Common myeloid progenitor, CD34-positive (primary cell): ENCODE data around the gene EPB41L4A. TPM values are rescaled to one million over a fixed set of nuclear protein-coding genes. Genes with fewer than 3 reads are reported as not detected.
"Not testable (repeated sequence)": the region's sequence is repeated elsewhere in the genome, so short reads cannot be mapped to it uniquely, and the experiment has no call there.

Source experiments
- CTCF ChIA-PET: fragments of 350-600 bp; sonication (Branson Sonifier 250); formaldehyde crosslinking; loops from one replicate; lab custom pipeline; 2021; ENCODE audit warnings: antibody characterized with exemption; lab: Charles Lee
- POLR2A ChIA-PET: fragments of 350-600 bp; sonication (Branson Sonifier 250); formaldehyde crosslinking; loops from one replicate; lab custom pipeline; 2021; ENCODE audit warnings: antibody characterized with exemption; lab: Charles Lee
- DNase-seq, 3 donors: peaks; one replicate each; pipeline versions ENCODE4 v3.0.0 to v3.0.0-alpha.2; 2013
- H3K27ac ChIP-seq, 2 experiments: 1 replicate in 1 of 2; 2 replicates in 1 of 2; pipeline ENCODE4 v1.7.0; 2013; ENCODE audit warnings: inconsistent platforms in 2 of 2, low read length in 2 of 2, mild to moderate bottlenecking in 2 of 2, low read depth in 1 of 2, moderate library complexity in 1 of 2; ENCODE audit not compliant: severe bottlenecking in 2 of 2, insufficient read depth in 1 of 2, poor library complexity in 1 of 2
- H3K27me3 ChIP-seq, 5 experiments: replicated peaks in 2 of 5; 1 replicate in 3 of 5; 2 replicates in 2 of 5; pipeline versions ENCODE4 v1.6.1 to v1.7.0; 2013; ENCODE audit warnings: low read length in 4 of 5, mild to moderate bottlenecking in 2 of 5, moderate library complexity in 2 of 5, inconsistent platforms in 1 of 5; ENCODE audit not compliant: insufficient read depth in 5 of 5, control insufficient read depth in 4 of 5
- H3K36me3 ChIP-seq, 4 experiments: 1 replicate in 2 of 4; 2 replicates in 2 of 4; pipeline versions ENCODE4 v1.6.1 to v1.7.0; 2013; ENCODE audit warnings: low read length in 3 of 4, control low read depth in 1 of 4, mild to moderate bottlenecking in 1 of 4; ENCODE audit not compliant: control insufficient read depth in 4 of 4, insufficient read depth in 4 of 4
- H3K4me1 ChIP-seq, 4 experiments: 1 replicate in 3 of 4; 2 replicates in 1 of 4; pipeline versions ENCODE4 v1.6.1 to v1.7.1; 2013; ENCODE audit warnings: low read length in 3 of 4, mild to moderate bottlenecking in 3 of 4, control low read depth in 1 of 4, inconsistent platforms in 1 of 4, moderate library complexity in 1 of 4; ENCODE audit not compliant: control insufficient read depth in 4 of 4, insufficient read depth in 4 of 4; ENCODE audit errors: control extremely low read depth in 1 of 4
- H3K4me3 ChIP-seq, 7 experiments: 1 replicate in 4 of 7; 2 replicates in 3 of 7; pipeline versions ENCODE4 v1.5.1 to v1.7.0; 2013; ENCODE audit warnings: mild to moderate bottlenecking in 7 of 7, low read length in 6 of 7, moderate library complexity in 6 of 7, inconsistent platforms in 2 of 7, low read depth in 2 of 7, control low read depth in 1 of 7; ENCODE audit not compliant: insufficient read depth in 4 of 7, control insufficient read depth in 1 of 7; ENCODE audit errors: extremely low read depth in 1 of 7
- H3K9me3 ChIP-seq, 5 experiments: 1 replicate in 4 of 5; 2 replicates in 1 of 5; pipeline versions ENCODE4 v1.6.1 to v1.7.1; 2013; ENCODE audit warnings: low read length in 4 of 5, mild to moderate bottlenecking in 2 of 5, inconsistent platforms in 1 of 5, low read depth in 1 of 5, moderate library complexity in 1 of 5; ENCODE audit not compliant: control insufficient read depth in 4 of 5, insufficient read depth in 2 of 5; ENCODE audit errors: control extremely low read depth in 1 of 5
- WGBS: methylation state at CpG from one replicate; pipeline ENCODE4 v1.1.5; 2013; ENCODE audit not compliant: insufficient coverage; 5-methylcytosine and 5-hydroxymethylcytosine counted together
- polyA plus RNA-seq: library from polyadenylated mRNA; unstranded; fragments of 120-200 nt; gene quantifications from one replicate; pipeline ENCODE4 v1.2.1, GENCODE V29; 2013

The EPB41L4A gene
- 0.11 TPM for polyA plus RNA-seq

- POLR2A ChIA-PET: no interaction called here
- peak in 2 of 3 donors; percentile 24 to 50 for DNase-seq
These were observed at the start of gene EPB41L4A for GRCh38 chr5:112419164-112419985. TSS of gene EPB41L4A (minus strand) at chr5:112419277. CDS start at chr5:112419039, 238 bp downstream.

GRCh38 chr5:112467485-112467884, 48.4 kb upstream of the EPB41L4A start:
- Histone ChIP-seq H3K36me3 (no peaks in the 10 kb centered on the region), H3K4me1 (peaks cover 0 to 2% (median 0%) of the 10 kb centered on the region in 4 experiments), H3K27ac (no peak overlapping the region), H3K27me3 (no peaks in the 10 kb centered on the region), H3K9me3 (no peaks in the 10 kb centered on the region), H3K4me3 (no peak overlapping the region)
- no CpG with 5 or more reads among the region's 1 CpG for WGBS
- no peak for DNase-seq
- ChIA-PET POLR2A (no interaction called here), CTCF (no interaction called here)

More at GRCh38 chr5:112419164-112419985, at the start of gene EPB41L4A:
- Histone ChIP-seq H3K4me3 (peak within 1 kb of the TSS; percentile 55 to 80 (median 67)), H3K36me3 (no peaks in the 10 kb centered on the region), H3K27me3 (peaks cover 27 to 92% (median 34%) of the 10 kb centered on the region in 5 experiments), H3K27ac (no peak within 1 kb of the TSS), H3K9me3 (no peaks in the 10 kb centered on the region), H3K4me1 (peaks cover 0 to 30% (median 23%) of the 10 kb centered on the region in 4 experiments)
- WGBS: under 1% methylated on average over 94 of the region's 103 CpGs
- CTCF ChIA-PET: interaction anchor here (1.1 to 5.3 kb wide), 7 partner anchors 13 to 258 kb away, joined by 3 to 28 read pairs (median 5); no protein-coding TSS in a partner anchor

GRCh38 chr5:112466261-112466660, 47.2 kb upstream of the EPB41L4A start:
- DNase-seq, H3K27ac ChIP-seq, H3K4me3 ChIP-seq, POLR2A ChIA-PET, H3K4me1 ChIP-seq, H3K9me3 ChIP-seq, H3K36me3 ChIP-seq, H3K27me3 ChIP-seq, CTCF ChIA-PET: not testable (repeated sequence)
- 98% methylated on average over 8 of the region's 10 CpGs for WGBS

- H3K4me1 ChIP-seq, POLR2A ChIA-PET, H3K27me3 ChIP-seq, H3K27ac ChIP-seq, CTCF ChIA-PET, DNase-seq, H3K4me3 ChIP-seq, H3K36me3 ChIP-seq, H3K9me3 ChIP-seq: not testable (repeated sequence)
- WGBS: 91% methylated on average over 9 of the region's 10 CpGs
These were observed 28.2 kb upstream of the EPB41L4A start for GRCh38 chr5:112447187-112447760.

- CTCF ChIA-PET: no interaction called here
- H3K27ac ChIP-seq: no peak overlapping the region
- 81% methylated on average over 3 of the region's 6 CpGs for WGBS
- H3K4me3 ChIP-seq: no peak overlapping the region
- H3K4me1 ChIP-seq: no peaks in the 10 kb centered on the region
- peaks cover 0 to 1% (median 0%) of the 10 kb centered on the region in 5 experiments for H3K9me3 ChIP-seq
- no peaks in the 10 kb centered on the region for H3K27me3 ChIP-seq
- POLR2A ChIA-PET: no interaction called here
- DNase-seq: no peak
- H3K36me3 ChIP-seq: no peaks in the 10 kb centered on the region
These were observed 26.7 kb upstream of the EPB41L4A start for GRCh38 chr5:112445626-112446350.

GRCh38 chr5:112443932-112444331, 24.9 kb upstream of the EPB41L4A start:
- H3K27me3 ChIP-seq, DNase-seq, H3K27ac ChIP-seq, H3K4me3 ChIP-seq, H3K36me3 ChIP-seq, H3K9me3 ChIP-seq, H3K4me1 ChIP-seq, POLR2A ChIA-PET, CTCF ChIA-PET: not testable (repeated sequence)
- WGBS: 90% methylated on average over 8 of the region's 12 CpGs
